Subcutaneous adipose tissue (tissue), 4 donors: Measurements from ENCODE around the gene NOTCH1. TPM values are rescaled to one million over a fixed set of nuclear protein-coding genes. Genes with fewer than 3 reads are reported as not detected.

Experiments used
- total RNA-seq, 4 donors: library from RNA; depleted of rRNA; stranded (reverse); fragments of >200 nt; gene quantifications; one replicate each; pipeline ENCODE4 v1.1.0, GENCODE V29; 2016
- TF ChIP-seq, protein P1 (sequence below): fragments of 450-650 bp; IDR thresholded peaks from one replicate; pipeline ENCODE4 v1.5.1; 2016; ENCODE audit warnings: low read depth, mild to moderate bottlenecking, control low read depth, antibody characterized with exemption, moderate library complexity

NOTCH1 gene
- total RNA-seq, 4 donors from 2014 or later = 18.0 to 94.4 (median 21.3) TPM

DNA sequence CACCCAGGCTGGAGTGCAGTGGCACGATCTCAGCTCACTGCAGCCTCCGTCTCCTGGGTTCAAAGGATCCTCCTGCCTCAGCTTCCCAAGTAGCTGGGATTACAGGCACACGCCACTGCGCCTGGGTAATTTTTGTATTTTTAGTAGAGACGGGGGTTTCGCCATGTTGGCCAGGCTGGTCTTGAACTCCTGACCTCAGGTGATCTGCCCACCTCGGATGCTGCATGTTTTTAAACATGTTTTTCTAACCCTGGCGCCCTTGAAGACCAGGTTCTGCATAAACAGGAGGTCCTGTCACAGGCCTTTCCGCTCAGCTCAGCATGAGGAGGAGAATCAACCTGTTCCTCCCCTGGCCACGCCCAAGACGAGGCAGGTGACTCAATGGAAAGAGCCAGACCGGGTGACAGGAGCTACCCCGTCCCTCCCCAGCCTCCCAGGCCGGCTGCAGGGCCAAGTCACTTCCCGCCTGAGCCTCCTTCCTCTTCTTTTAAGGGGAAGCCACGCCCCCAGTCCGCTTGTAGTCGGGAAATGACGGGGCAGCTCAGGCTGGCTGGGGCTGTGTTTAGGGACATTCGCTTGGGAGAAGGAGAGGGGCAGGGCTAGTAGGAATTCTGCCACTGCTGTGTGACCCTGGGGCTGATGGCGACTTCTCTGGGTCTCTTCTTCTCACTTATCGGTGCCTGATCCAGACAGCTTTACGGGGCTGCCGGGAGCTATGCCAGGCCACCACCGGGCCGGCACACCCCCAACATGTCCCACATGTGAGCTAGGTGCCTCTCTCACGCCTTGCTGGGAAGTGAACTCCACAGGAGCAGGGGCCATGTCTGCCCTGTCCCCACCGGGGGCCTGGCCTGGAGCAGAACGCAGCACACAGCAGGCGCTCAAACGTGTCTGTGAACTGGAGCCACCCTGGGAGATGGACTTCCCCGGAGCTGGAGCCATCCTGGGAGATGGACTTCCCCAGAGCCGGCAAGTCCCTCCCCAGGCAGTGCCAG, 6.1 kb downstream of the NOTCH1 start:
- TF ChIP-seq, protein P1, sequence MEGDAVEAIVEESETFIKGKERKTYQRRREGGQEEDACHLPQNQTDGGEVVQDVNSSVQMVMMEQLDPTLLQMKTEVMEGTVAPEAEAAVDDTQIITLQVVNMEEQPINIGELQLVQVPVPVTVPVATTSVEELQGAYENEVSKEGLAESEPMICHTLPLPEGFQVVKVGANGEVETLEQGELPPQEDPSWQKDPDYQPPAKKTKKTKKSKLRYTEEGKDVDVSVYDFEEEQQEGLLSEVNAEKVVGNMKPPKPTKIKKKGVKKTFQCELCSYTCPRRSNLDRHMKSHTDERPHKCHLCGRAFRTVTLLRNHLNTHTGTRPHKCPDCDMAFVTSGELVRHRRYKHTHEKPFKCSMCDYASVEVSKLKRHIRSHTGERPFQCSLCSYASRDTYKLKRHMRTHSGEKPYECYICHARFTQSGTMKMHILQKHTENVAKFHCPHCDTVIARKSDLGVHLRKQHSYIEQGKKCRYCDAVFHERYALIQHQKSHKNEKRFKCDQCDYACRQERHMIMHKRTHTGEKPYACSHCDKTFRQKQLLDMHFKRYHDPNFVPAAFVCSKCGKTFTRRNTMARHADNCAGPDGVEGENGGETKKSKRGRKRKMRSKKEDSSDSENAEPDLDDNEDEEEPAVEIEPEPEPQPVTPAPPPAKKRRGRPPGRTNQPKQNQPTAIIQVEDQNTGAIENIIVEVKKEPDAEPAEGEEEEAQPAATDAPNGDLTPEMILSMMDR = no peak

DNA sequence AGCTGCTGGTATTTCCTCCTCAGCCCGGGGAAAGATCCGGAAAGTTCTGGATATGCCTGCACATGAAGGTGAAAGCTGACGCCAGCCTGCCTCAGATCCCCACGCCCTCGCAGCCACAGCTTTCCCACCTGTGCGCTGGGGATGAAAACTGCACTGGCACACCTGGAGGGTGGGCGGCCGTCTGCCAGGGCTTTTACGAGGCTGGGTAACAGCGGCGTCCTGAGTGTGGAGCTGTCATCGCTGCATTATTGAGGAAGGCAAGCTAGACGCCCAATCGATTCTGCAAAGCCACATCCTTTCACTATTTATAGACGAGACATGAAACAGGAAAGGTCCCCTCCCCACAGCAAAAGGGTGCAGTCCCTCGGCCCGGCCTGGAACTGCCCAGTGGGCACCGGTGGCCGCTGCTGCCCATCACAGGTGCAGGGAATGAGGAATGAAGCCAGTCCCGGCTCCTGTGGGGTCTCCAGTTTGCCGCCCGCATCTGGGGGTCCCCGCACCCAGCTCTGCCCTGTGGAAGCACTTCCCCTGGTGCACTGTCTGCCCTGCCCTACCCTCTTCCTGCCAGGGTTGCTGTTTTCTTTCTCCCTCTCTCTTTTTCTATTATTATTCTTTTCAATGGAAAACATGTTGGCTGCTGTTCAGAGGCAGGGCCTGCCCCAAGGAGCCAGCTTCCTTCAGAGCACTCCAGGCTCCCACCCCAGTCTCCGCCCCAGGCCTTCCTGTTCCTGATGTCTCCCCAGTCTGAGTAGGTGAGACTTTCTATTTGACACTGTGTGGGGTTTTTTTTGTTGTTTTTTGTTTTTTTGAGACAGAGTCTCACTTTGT, 7.0 kb downstream of the NOTCH1 start:
- TF ChIP-seq, protein P1 = no peak

DNA sequence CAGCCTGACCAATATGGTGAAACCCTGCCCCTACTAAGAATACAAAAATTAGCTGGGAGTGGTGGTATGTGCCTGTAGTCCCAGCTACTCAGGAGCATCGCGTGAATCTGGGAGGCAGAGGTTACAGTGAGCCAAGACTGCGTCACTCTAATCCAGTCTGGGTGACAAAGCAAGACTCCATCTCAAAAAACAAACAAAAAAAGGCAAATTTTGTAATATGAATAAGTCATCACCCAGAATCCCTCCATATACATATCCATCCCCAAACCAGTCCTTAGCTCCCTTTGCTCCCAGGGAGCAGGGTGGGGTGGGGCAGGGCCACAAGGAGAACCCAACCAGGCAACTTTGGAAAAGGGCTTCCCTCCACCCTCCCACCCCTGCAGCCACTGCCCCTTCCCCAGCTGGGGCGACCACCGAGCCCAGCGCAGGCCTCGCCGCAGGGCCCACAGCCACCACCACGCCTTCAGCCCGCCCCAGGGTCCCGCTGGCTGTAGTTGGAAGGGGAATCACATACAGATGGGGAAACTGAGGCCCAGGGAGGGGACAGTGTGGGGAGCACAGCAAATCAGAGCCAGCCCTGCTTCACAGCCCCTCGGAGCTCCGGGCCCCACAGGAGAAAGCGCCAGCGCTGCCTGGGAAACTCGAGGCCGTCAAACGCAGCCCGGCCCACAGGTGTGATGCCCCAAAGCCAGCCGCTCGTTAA, 7.8 kb downstream of the NOTCH1 start:
- TF ChIP-seq, protein P1 = no peak

DNA sequence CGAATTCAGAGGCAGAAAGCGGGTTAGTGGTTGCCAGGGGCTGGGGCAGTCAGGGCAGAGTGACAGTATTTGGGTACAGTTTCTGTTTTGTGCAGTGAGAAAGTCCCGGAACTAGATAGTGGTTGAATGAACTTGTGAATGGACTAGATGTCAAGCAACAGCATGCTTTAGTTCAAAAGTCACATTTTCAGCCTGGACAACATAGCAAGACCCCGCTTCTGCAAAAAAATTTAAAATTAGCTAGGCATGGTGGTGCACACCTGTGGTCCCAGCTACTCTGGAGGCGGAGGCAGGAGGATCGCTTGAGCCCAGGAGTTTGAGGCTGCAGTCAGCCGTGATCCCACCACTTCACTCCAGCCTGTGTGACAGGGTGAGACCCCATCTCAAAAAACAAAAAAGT, 8.4 kb downstream of the NOTCH1 start:
- TF ChIP-seq, protein P1 = no peak

DNA sequence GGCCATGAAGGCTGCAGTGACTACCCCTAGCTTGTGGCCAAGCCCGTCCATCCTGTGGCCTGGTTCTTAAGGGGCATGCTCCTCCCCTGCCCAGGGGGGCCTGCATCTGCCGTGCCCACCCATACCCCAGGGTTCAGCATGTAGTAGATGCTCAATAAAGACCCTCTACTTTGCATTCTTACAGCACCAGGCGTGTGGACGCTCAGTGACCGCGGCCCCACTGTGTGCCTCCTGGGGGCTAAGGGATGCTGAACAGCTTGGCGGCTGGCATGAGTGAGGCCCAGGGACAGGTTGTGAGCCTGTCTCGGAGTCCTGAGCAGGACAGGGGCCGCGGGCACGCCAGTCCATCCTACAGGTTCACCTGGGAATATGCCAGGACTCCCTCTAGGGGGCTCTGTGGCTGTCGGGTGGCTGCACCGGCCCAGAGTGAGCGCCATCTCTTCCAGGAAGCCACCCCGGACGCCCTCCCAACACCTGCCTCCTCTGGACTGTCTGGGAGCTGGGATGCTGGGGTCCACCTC, 9.1 kb downstream of the NOTCH1 start:
- TF ChIP-seq, protein P1 = no peak

DNA sequence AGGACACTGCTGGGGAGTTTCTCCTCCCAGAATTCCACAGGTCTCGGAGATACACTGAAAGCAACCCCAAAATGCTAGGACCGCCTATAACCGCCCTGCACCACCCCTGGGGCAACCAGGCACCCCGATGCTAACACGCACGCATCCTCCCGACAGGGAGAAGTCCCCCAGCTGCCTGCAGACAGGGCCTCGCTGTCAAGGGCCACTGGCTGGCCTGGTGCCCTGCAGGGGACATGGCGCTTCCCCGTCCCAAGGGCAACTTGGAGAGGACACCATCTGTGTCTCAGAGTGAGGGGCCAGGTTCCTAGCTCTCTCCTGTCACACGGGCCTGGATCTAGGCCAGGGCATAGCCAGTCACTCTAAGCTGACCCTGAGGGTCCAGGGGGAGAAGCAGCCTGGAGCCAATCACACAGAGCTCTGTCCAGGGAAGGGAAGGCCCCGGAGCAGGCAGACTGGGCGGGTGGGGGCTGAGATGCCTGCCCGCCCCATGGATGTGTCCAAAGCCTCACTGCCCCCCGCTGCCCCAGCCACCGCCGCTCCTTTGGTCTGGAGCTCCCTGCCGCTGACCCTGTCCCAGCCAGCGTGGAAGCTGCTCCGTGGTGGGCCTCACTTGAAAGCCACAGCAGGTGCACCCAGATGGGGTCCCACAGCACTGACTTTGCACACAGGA, 9.7 kb downstream of the NOTCH1 start:
- TF ChIP-seq, protein P1 = no peak
